K562 (cell line): ENCODE data around the gene WDR88. TPM values are rescaled to one million over a fixed set of nuclear protein-coding genes. Genes with fewer than 3 reads are reported as not detected.

Experiments
- ATAC-seq: fragments of 200-7000 bp; cut with Tn5 transposase; 3 replicates; pipeline ENCODE4 v1.9.1; 2020; ENCODE audit warnings: moderate library complexity
- BruUV-seq: library from RNA; stranded (reverse); fragments of 400-500 nt; replicated peaks from 2 replicates; lab custom pipeline; 2021; lab: Mats Ljungman, UMichigan
- CTCF ChIA-PET: fragments of 300-600 bp; formaldehyde crosslinking; extraction: SDS; loops from one replicate; lab custom pipeline; 2021; ENCODE audit warnings: low intra/inter-chr PET ratio; lab: Yijun Ruan, JAX
- POLR2A ChIA-PET: fragments of 300-600, 350-650 bp; sonication (Branson Sonifier 250); formaldehyde crosslinking; extraction: SDS; loops from one replicate; lab custom pipeline; 2021; ENCODE audit warnings: antibody characterized with exemption, inconsistent platforms; lab: Yijun Ruan, JAX
- DNase-seq, 4 experiments: peaks; one replicate each; pipeline versions ENCODE4 v3.0.0 to v3.0.0-alpha.2; 2011 to 2018; ENCODE audit warnings: low spot score in 3 of 4, mixed read lengths in 3 of 4; ENCODE audit errors: extremely low read depth in 1 of 4
- FAIRE-seq: peaks from 2 replicates; lab custom pipeline; 2011; peaks lifted over from hg19 to GRCh38; lab: Jason Lieb, UNC
- H2AFZ ChIP-seq: 2 replicates; pipeline ENCODE4 v1.6.0; 2011; ENCODE audit warnings: low read depth, low read length, control low read depth, inconsistent platforms
- H3K27ac ChIP-seq: fragments of 200-600 bp; 3 replicates; pipeline ENCODE4 v1.8.0; 2011; ENCODE audit warnings: low read depth, mild to moderate bottlenecking, control low read depth, inconsistent platforms, low read length, moderate library complexity, mixed read lengths; ENCODE audit errors: extremely low read depth
- H3K27me3 ChIP-seq, 2 experiments: fragments of 300-600 bp in 1 of 2; 2 replicates in 1 of 2; 3 replicates in 1 of 2; pipeline versions ENCODE4 v1.6.0 to v1.8.0; 2011; ENCODE audit warnings: inconsistent platforms in 2 of 2, low read length in 2 of 2, mild to moderate bottlenecking in 1 of 2, mixed read lengths in 1 of 2, moderate library complexity in 1 of 2; ENCODE audit not compliant: control insufficient read depth in 2 of 2, insufficient read depth in 2 of 2
- H3K36me3 ChIP-seq: fragments of 300-600 bp; 3 replicates; pipeline ENCODE4 v1.8.0; 2011; ENCODE audit warnings: mild to moderate bottlenecking, low read length, inconsistent platforms; ENCODE audit not compliant: control insufficient read depth, insufficient read depth
- H3K4me1 ChIP-seq, 2 experiments: fragments of 200-600 bp in 1 of 2; replicated peaks in 1 of 2; 2 replicates in 1 of 2; 3 replicates in 1 of 2; pipeline versions ENCODE4 v1.5.1 to v1.8.0; 2011; ENCODE audit warnings: inconsistent platforms in 2 of 2, low read length in 2 of 2, mild to moderate bottlenecking in 1 of 2, mixed read lengths in 1 of 2, moderate library complexity in 1 of 2; ENCODE audit not compliant: control insufficient read depth in 2 of 2, insufficient read depth in 2 of 2
- H3K4me2 ChIP-seq: 2 replicates; pipeline ENCODE4 v1.6.1; 2011; ENCODE audit warnings: low read length, control low read depth, inconsistent platforms, mixed read lengths; ENCODE audit not compliant: insufficient read depth
- H3K4me3 ChIP-seq: fragments of 200-600 bp; sonication (generic), shearing (Covaris generic); 2 replicates; pipeline ENCODE4 v1.5.1; 2016; ENCODE audit warnings: control low read depth, inconsistent platforms
- H3K79me2 ChIP-seq: fragments of 200-600 bp; 3 replicates; pipeline ENCODE4 v1.8.0; 2011; ENCODE audit warnings: low read length, inconsistent platforms; ENCODE audit not compliant: control insufficient read depth, insufficient read depth
- H3K9ac ChIP-seq, 2 experiments: 2 replicates each; pipeline versions ENCODE4 v1.6.0 to v1.6.1; 2011; ENCODE audit warnings: low read depth in 2 of 2, low read length in 2 of 2, control low read depth in 1 of 2, inconsistent platforms in 1 of 2, mild to moderate bottlenecking in 1 of 2, mixed read lengths in 1 of 2; ENCODE audit not compliant: insufficient read depth in 1 of 2
- H3K9me1 ChIP-seq: one replicate; pipeline ENCODE4 v1.6.0; 2011; ENCODE audit warnings: inconsistent platforms, mild to moderate bottlenecking, low read length, moderate library complexity; ENCODE audit not compliant: control insufficient read depth, insufficient read depth
- H3K9me3 ChIP-seq: replicated peaks from 2 replicates; pipeline ENCODE4 v1.5.1; 2011; ENCODE audit warnings: low read depth, low read length, inconsistent platforms; ENCODE audit not compliant: control insufficient read depth, insufficient read depth
- H4K20me1 ChIP-seq: replicated peaks from 2 replicates; pipeline ENCODE4 v1.6.1; 2011; ENCODE audit warnings: low read length, inconsistent platforms, mixed read lengths; ENCODE audit not compliant: control insufficient read depth, insufficient read depth
- ATF7 ChIP-seq: fragments of 450-650 bp; IDR thresholded peaks from 2 replicates; pipeline ENCODE4 v1.7.1; 2014; ENCODE audit warnings: mild to moderate bottlenecking, moderate library complexity
- HINFP ChIP-seq: fragments of 450-650 bp; conservative IDR thresholded peaks from 2 replicates; pipeline ENCODE4 v1.6.1; 2016; ENCODE audit warnings: missing genetic modification characterization, low read depth, mild to moderate bottlenecking, control low read depth, missing compliant biosample characterization
- KDM1A ChIP-seq, 2 experiments: fragments of 450-650 bp; IDR thresholded peaks; 2 replicates each; pipeline ENCODE4 v1.6.1; 2016; ENCODE audit warnings: mild to moderate bottlenecking in 2 of 2
- LARP7 ChIP-seq: fragments of 450-650 bp; IDR thresholded peaks from 2 replicates; pipeline ENCODE4 v1.6.1; 2016
- PURB ChIP-seq: sonication (generic); formaldehyde crosslinking; IDR thresholded peaks from 2 replicates; pipeline ENCODE4 v1.9.0; 2021; ENCODE audit warnings: low read depth, mild to moderate bottlenecking, missing genetic modification reagents
- WGBS: fragments of 100-300 bp; shearing (Covaris generic); methylation state at CpG from one replicate; pipeline ENCODE4 v1.1.6; 2016; ENCODE audit warnings: low coverage, mixed read lengths; ENCODE audit not compliant: insufficient coverage; ENCODE audit errors: missing lambda C conversion rate; 5-methylcytosine and 5-hydroxymethylcytosine counted together
- in situ Hi-C: fragments of 300-500 bp; cut with MboI; formaldehyde crosslinking; loops from 4 replicates; pipeline ENCODE4 v1.15.0; 2018; ENCODE audit warnings: inconsistent platforms, mixed read lengths
- intact Hi-C: fragments of 100-400 bp; cut with micrococcal nuclease; formaldehyde crosslinking; loops from 2 replicates; pipeline ENCODE4 v1.14.2; 2022
- polyA plus RNA-seq, 8 experiments: library from polyadenylated mRNA; depleted of rRNA in 4 of 8; stranded (reverse) in 5 of 8; unstranded in 3 of 8; fragments of >200 nt; fragmentation: Nextera tagmentation in 2 of 8; fragmentation: Illumina TruSeq in 1 of 8; extraction: Ambion mirVana in 2 of 8; extraction: Trizol in 1 of 8; gene quantifications; 2 replicates each; pipeline versions ENCODE4 v1.2.1 to v1.2.3, GENCODE V29; 2011 to 2014; ENCODE audit warnings: inconsistent platforms in 1 of 8, missing spikeins in 1 of 8
- total RNA-seq, 7 experiments: library from RNA; depleted of rRNA in 6 of 7; stranded (reverse); fragments of >200 nt in 6 of 7; fragmentation: Illumina TruSeq in 2 of 7; extraction: Trizol in 2 of 7; gene quantifications; 2 replicates each; pipeline versions ENCODE4 v1.2.1 to v1.2.3, GENCODE V29; 2011 to 2021; ENCODE audit warnings: low replicate concordance in 1 of 7
- TF ChIP-seq, protein P1 (sequence below), 2 experiments: fragments of 450-650 bp in 1 of 2; sonication (generic) in 1 of 2; formaldehyde crosslinking in 1 of 2; IDR thresholded peaks in 1 of 2; conservative IDR thresholded peaks in 1 of 2; 2 replicates each; pipeline versions ENCODE4 v1.6.1 to v1.8.1; 2016 to 2023; ENCODE audit warnings: mild to moderate bottlenecking in 2 of 2, moderate library complexity in 2 of 2, inconsistent platforms in 1 of 2, missing genetic modification reagents in 1 of 2

The WDR88 gene
- total and polyA plus RNA-seq, 9 of the 15 experiments (the other 6 are each of a cell fraction or from before 2014, with no cell fraction given) = 0.03 to 0.04 TPM; not detected in 7

GRCh38 chr19:33089010-33089409 is 42.9 kb upstream of the WDR88 start:
- Histone ChIP-seq H3K4me1 (peaks cover 5 to 12% of the 10 kb centered on the region in 2 experiments; a peak in 3 of 5 replicates), H2AFZ (no peak overlapping the region), H3K27ac (no peak overlapping the region), H3K79me2 (no peaks in the 10 kb centered on the region), H4K20me1 (0 out of 2 replicates have a peak, but pooled peaks cover 5% of the 10 kb centered on the region), H3K36me3 (peaks cover 44% of the 10 kb centered on the region), H3K4me3 (no peak overlapping the region), H3K4me2 (no peak overlapping the region), H3K27me3 (no peaks in the 10 kb centered on the region), H3K9me3 (no peaks in the 10 kb centered on the region), H3K9me1 (peaks cover 8% of the 10 kb centered on the region), H3K9ac (no peak overlapping the region)
- POLR2A ChIA-PET = no interaction called here
- DNase-seq (no peak), ATAC-seq (no peak), FAIRE-seq (no peak)
- 80% methylated on average over 3 of the region's 3 CpGs for WGBS
- in situ Hi-C loops (no loop called here), intact Hi-C loops (no loop called here)
- CTCF ChIA-PET = no interaction called here
- no peak for TF ChIP-seq PURB (CRISPR knock-in tag)
- TF ChIP-seq HINFP (tag) = no peak
- BruUV-seq = no TSS peak

DNA sequence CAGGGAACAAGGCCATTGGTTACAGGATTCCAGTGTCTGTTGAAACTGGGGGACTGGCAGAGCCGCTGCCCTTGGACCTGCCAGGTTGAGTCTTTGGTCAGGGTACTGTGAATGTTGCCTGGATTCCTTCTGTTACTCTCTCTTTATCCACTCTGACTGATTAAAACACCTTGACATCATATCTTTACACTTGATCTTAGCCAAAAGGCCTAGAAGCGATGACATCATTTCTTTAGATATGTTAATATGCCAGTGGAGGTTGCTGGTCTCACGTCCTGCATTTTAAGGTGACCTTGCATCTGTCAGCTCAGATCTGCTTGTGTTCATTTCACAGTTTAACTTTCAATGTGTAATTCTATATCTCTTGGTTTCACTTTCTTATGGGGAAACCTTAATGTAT is 41.7 kb upstream of the WDR88 start:
- CTCF ChIA-PET = interaction anchor here (0.5 kb wide), 1 partner anchor 25 kb away, joined by 4 read pairs; no protein-coding TSS in a partner anchor
- DNase-seq = no peak
- intact Hi-C loops (no loop called here), in situ Hi-C loops (no loop called here)
- Histone ChIP-seq H2AFZ (no peak overlapping the region), H3K9ac (no peak overlapping the region), H3K79me2 (no peaks in the 10 kb centered on the region), H3K4me2 (no peak overlapping the region), H3K9me1 (peaks cover 8% of the 10 kb centered on the region), H3K4me3 (no peak overlapping the region), H3K27me3 (no peaks in the 10 kb centered on the region), H3K36me3 (peaks cover 54% of the 10 kb centered on the region), H3K27ac (no peak overlapping the region), H3K4me1 (peaks cover 8 to 12% of the 10 kb centered on the region in 2 experiments; a peak in 3 of 5 replicates), H3K9me3 (no peaks in the 10 kb centered on the region), H4K20me1 (0 out of 2 replicates have a peak, but pooled peaks cover 5% of the 10 kb centered on the region)
- 68% methylated on average over 3 of the region's 3 CpGs for WGBS
- TF ChIP-seq ATF7 = peak; percentile 76; the same call in 1 of the 2 replicates
- TF ChIP-seq, protein P1, sequence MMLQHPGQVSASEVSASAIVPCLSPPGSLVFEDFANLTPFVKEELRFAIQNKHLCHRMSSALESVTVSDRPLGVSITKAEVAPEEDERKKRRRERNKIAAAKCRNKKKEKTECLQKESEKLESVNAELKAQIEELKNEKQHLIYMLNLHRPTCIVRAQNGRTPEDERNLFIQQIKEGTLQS (IDR thresholded peaks at IDR 0.05) = peak; percentile 67
- TF ChIP-seq, protein P1 (CRISPR knock-in tag; conservative IDR thresholded peaks at IDR 0.05) = no peak
- TF ChIP-seq LARP7 = no peak
- no peak for TF ChIP-seq KDM1A (IDR thresholded peaks at IDR 0.05)
- POLR2A ChIA-PET = interaction anchor here (0.6 to 1.2 kb wide), 2 partner anchors 25 to 68 kb away, joined by 3 to 4 read pairs; no protein-coding TSS in a partner anchor
- FAIRE-seq = no peak
- BruUV-seq = no TSS peak
- no peak for ATAC-seq
